GM19452 (cell line): ENCODE results near the gene EPHB3.

ENCODE experiments used
- ATAC-seq: cut with Tn5 transposase; IDR thresholded peaks from one replicate; pipeline ENCODE4 v1.9.1; 2021; ENCODE audit not compliant: unreplicated experiment

EPHB3 gene

DNA sequence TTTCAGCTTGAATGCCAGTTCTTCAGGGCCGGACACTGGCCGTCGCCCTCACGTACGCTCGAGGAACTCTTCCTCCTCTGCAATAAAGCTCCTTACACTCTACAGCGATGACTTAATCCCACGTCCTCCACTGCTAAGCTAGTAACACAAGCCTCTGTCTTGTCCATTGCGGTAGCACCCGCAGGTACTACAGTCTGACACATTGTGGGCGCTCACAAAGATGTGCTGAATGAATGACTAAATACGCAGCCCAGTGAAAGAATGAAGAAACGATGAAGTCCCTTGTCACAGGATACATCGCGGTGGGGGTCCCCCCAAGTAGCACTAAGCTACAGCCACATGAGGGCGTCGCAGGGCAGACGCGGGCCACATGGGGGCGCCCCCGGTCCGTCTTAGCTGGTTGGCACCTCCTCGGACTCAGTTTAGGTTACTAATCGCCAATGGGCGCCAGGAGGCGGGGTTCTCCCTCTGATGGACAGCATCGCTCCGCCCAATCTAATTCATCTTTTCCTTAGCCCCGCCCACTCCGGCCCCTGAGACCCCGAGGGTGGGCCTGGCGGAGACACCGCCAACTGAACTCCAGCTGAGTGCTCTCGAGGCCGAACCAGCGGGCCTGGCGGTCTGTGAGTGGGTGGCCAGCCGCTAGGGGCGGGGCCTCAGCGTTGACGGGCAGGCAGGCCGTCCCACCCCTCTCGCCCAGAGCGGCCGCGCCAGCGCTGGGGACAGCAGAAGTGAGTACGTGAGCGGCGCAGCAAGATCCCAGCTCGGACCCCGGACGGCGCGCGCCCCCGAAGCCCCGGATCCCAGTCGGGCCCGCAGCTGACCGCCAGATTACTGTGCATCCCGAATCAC is at the start of gene EPHB3:
Gene EPHB3, plus strand, starts transcription at position 725 of the 852 bp plus-strand sequence. CDS start 451 bp downstream, outside the sequence.
- peak; percentile 79 for ATAC-seq

DNA sequence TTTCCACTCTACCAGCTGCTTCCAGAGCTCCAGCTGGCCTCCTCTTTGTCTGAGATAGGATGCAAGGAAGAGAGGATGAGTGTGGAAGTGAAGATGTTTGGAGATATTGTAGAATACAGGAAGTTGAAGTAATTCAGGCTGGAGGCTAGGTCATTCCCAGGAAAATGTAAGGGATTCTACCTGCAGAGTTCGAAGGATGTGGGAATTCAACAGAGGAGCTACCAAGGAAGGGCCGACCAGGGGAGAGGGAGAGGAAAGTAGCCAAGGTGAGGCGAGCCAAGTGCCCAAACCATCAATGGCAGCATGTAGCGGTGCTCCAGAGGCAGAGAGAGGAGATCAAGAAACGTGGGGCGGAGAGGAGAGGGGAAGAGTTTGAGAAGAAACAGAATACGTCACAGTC is 49.0 kb upstream of the EPHB3 start:
- no peak for ATAC-seq

DNA sequence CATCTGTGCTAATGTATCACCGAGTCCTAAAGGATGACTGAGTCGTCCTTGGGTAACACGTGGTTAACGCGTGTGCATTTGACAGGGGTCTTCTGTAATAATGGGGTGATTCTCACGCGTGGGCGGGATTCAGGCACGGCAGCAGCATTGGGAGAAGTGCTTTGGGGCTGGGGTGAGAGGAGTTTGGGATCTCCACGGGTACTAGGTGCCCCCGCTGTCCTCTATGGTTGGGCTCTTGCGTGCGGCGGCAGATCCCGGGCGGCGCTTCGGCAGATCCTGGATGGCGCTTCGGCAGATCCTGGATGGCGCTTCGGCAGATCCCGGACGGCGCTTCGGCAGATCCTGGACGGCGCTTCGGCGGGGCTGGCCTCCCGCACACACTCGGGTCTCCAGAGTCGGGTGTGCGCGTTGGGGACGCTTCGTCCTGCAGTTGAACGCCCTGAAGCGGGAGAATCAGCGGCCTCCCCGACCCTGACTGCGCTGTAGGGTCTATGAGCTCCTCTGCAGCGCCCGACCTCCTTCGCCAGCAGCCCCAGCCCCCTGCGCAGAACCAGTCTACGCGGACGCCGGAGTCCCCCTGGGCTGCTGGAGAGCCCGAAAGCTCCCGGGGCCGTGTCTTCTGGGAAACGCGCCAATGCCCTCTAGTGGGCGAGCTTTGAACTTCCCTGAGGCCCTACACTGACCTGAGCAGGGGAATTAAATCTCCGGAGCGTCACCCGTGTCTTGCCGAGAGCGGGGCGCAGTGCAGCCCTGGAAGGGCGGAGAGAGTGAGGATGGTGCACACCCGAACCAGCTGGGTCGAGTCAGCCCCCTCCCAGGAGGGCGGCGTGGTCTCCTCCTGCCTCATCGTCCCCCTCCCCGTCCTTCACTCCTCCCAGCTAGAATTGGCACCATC is 48.1 kb upstream of the EPHB3 start:
- peak; percentile 84 for ATAC-seq

DNA sequence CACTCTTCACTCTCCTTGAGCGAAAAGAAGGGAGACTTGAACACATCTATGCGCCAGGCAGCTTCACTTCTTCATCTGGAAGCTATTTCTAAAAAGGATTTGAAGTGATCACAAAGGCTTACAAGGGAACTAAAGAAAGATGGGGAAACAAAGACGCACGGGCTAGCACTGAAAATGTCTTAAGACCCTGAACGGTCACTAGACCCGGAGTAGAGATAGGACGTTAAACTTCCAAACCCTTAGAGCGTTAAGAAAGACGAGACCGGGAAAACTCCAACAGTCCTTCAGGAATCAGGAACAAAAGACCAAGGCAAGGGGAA is 47.5 kb upstream of the EPHB3 start:
- ATAC-seq: no peak

DNA sequence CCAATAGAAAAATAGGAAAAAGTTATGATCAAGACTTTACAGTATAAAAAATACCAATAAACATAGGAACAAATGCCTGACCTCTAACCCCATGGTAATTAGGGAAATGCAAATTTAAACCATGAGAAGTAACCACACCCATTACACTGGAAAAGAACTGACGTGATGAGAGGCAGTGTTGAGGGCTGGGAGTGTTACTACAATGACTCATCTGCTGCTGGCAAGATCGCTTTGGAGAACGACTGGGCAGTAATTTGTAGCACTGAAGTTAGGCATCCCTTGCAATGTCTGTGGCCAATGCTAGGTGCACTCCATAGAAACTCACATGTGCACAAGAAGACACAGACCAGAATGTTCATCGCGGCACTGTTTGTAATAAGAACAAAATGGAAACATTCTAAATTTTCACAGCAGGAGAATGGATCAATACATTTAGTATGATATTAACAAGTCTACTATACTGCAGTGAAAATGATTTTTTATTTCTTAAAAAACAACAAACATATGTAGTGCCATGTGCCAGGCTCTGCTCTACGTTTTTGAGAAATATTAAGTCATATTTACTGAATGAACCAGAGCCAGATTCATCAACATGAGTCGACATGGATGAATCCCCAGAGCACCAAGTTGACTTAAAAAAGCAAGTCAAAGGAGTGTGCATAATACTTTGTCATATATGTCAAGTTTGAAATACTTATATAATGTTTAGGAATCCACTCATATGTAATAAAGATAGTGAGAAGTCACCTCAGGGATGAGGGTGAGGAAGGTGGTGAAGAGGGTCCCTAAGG is 37.6 kb upstream of the EPHB3 start:
- no peak for ATAC-seq

DNA sequence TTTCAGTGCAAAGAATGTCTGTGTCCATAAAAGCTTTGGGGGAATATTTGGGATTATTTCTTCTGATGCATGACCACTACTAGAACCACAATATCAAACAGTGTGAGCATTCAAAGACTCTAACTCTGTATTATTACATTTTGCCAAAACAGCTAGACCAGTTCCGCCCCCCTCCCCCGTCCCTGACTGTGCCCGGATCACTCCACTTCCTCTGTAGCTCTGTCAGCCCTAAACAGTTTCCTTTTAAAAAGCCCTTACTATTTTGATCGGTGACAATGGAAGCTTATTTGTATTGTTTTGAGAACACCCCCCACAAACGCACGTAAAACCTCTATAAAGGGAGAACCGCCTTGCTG is 36.6 kb upstream of the EPHB3 start:
- no peak for ATAC-seq

DNA sequence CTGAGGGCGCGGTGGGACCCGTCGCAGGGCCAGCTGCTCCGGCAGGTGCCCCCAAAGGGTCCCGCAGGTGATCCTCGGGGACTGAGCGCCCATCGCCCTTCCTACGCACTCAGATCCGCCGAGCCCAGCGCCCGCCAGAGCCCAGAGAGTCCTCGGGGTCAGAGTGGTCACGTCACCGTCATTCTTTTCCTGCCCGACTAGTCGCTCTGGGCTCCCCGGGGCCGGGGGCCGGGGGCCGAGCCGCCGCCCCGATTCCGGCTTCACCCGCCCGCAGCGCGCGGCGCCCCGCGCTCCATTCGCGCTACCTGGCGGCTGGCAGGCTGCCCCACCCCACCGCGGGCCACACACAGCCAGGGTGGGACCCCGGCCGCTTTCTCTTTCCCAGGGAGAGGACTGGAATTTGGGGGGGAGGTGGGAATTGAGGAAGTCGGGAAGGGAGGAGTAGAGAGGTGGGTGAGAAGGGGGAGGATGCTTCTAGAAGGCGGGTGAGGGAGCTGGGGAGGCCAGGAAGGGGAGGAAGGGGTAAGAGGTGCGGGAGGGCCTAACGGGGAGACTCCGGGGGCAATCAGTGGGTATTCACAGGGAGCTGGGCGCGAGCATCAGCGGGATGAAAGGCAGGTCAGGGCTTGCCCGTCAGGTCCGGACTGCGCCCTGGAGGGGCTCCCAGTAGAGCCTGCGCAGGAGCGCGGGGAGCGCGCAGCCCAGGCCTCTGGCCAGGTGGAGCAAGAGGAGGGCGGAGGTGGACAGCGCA is 36.1 kb upstream of the EPHB3 start:
- ATAC-seq: no peak

DNA sequence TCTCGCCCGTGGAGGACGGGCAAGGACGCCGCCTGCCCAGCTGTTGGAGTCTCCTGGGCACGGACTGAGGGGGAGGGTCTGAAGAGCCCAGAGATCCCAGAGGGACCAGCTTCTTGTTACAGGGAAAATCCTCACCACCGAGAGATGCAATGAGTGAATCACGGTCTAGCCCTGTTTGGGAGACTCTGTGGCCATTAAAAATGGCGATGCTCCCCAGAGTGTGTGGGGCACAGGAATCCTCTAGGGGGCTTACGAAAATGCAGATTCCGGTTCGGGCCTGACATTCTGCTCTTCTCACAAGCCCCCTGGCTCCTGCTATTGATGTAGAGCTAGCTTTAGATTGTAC is 35.5 kb upstream of the EPHB3 start:
- ATAC-seq: no peak

DNA sequence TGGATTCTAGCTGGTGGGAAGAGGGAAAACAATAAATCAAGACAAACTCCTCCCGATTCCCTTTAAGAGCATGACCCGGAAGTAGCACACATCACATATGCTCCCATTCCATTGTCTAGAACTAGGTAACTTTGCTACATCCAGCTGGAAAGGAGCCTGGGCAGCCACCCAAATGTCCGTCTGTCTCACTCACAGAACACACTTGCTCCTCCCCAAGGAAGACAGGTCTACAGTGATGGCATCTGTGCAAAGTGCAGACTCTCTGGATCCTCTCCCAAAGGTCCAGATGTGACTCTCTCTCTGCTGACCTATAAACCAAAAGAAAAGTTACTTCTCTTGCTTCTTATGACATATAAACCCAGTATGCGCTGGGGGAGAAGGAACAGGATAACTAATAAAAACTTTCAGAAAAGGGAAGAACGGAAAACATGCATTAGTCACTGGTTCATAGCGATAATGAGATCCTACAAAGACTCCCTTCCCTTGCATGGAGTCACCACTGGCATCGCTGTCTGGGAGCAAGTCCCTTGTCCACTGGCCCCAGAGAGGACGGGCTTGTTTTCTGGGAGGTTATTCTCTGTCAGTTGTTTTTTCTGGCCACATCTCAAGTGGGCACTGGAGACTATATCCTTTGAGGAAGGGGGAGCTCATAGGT is 29.8 kb upstream of the EPHB3 start:
- no peak for ATAC-seq

DNA sequence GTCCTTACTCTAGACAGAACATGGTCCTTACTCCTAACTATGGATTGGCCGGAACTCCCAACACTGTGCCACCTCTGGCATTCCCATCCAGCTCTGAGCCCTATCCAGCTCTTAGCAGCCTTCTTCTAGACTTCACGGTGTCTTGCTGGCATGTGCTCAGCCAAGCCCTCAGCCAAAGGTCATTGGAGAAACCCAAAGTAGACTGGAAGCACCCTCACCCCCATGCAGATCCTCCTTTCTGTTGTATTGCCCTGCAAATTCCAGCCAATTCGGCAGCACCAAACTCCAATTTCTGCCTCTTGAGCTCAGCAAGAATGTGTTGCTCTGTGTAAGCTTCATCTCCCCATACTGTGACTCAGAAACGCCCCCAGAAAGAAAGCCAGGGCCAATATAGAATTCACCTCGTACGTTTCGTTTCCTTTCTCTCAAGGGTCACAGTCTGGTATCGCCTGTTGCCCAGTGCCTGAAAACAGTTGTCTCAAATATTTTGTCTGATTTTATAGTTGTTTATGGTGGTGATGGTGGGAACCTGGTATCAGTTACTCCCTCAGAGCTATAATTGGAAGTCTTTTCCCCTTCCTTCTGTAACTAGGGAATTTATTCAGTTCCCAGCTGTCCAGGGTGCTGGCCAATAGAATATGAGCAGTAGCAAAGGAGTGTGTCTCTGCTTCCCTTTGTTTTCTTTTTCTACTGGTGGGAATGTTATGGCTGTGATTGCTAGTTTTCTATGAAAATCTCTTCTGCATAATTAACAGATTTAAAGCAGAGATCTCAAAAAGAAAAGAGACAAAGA is 28.4 kb upstream of the EPHB3 start:
- ATAC-seq: no peak

DNA sequence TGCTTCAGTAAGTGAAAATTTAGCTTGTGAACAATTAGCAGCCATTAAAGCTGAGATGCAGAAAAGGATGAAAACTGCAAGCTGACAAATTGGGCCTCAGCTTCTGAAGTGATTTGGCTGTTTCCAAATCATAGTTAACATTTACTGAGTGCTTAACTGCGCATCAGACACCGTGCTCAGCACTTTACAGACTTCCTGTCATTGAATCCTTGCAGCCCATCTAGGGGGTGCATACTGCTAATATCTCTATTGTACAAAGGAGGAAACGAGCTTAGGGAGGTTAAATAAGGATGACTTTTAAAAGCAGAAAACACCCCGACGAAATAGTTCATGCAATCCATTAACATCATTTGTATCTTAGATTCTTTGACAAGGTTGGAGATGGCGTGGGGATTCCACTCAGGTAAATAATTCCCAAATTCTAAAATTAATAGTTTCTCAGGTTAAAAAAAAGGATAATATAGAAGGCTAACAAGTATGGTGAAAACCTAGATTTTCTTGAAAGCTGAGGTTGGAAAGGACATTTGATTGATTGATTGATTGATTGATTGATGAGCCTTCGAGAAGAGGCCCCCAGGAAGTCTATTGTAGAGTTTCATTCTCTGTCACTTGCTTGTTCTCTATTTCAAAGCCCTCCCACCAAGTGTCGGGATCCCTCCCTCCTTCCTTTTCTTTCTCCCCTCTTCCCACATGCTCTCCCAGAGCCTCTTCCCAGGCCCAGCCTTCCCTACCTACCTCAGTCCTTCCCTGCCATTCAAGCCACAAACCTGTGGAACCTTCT is 23.5 kb upstream of the EPHB3 start:
- ATAC-seq: no peak

DNA sequence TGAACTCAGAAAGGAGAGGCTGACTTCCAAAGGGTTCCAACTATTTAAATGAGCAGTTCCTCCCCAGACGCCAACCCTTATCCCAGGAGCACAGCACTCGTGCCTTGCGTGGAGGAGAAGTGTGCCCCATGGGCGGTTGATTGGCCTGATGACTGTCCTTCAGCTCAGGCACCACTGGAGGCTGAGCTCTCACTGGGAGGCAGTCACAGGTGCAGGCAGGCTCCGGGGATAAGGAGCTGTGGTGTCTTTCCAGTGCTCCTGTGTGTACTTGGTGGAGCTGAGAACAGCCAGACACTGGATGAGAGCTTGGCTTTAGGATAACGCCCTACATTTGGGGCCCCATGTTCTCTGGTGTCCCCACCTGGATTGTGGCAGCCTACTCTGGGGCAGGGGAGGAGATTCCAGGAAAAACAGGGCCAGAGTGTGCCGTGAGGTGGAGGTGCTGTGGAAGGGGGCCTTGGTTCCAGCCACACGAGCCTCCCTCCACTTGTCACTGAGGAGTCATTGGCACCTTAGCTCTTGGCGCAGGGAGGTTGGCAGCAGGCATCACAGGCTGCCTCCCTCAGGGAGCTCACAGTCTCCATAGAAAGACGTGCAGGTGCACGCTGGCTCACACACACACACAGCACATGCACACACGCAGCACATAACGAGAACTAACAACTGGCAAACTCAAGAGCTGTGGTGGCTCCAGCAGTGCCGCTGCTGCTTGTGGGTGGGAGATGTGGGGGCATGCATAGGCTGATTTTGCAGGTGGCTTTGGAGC is 22.7 kb upstream of the EPHB3 start:
- ATAC-seq: no peak

DNA sequence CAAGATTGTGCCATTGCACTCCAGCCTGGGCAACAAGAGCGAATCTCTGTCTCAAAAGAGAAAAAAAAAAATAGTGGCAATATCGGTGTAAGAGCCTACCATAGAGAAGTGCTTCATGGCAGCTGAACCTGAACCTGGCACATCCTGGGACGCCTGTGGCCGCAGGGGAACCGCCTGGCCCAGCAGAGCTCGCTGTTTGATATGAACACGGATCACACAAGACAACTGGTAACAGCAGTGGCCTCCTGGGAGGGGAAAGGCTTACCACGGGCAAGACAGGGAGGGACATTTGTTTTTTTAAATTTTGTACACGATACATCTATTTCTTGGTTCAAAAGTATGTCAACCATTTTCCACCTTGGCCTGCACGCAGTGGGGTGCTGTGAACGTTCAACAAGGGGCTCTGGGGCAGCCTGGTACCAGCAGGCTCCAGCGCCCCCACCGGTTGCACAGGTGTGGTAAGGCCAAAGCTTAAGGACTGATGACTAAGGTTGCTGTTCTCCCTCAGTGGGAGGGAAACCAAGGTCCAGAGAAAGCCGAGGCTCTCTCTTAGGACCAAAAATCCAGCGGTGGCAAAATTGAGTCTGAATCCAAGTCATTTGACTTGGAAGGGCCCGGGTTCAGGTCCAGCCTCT is 21.7 kb upstream of the EPHB3 start:
- ATAC-seq: no peak

DNA sequence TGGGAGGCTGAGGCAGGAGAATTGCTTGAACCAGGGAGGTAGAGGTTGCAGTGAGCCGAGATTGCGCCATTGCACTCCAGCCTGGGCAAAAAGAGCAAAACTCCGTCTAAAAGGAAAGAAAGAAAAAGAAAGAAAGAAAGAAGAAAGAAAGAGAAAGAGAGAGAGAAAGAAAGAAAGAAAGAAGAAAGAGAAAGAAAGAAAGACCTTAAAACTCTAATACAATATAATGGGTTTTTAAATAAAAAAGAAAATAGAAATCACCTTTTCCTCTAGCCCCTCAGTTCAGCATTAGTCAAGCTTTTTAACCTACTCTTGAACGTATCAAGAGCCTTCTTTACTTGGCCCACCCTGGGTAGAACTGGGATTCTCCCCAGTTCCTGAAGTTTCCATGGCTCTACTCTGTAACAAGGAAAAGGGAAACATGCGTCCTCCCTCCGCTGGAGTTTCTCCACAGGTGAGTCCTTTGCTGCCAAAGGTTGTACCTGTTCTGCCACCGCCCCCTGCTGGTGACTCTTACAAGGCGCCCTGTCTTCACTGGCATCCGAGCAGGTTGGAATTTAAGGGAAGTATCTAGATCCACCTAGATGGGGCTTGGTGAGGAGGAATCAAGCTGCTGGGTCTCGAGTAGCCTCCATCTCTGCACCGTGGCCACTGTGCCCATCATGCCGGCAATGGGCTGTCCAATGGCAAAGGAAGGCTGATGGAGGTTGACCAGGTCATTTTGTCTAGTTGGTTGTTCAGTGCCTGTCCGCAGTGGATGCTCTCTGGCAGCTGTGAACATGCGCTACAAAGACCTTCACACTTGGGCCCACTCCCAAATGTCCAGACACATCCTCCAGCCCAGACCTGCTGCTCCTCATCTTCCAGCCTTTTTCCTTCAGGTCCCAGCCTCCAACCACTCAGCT is 20.6 kb upstream of the EPHB3 start:
- ATAC-seq: no peak

DNA sequence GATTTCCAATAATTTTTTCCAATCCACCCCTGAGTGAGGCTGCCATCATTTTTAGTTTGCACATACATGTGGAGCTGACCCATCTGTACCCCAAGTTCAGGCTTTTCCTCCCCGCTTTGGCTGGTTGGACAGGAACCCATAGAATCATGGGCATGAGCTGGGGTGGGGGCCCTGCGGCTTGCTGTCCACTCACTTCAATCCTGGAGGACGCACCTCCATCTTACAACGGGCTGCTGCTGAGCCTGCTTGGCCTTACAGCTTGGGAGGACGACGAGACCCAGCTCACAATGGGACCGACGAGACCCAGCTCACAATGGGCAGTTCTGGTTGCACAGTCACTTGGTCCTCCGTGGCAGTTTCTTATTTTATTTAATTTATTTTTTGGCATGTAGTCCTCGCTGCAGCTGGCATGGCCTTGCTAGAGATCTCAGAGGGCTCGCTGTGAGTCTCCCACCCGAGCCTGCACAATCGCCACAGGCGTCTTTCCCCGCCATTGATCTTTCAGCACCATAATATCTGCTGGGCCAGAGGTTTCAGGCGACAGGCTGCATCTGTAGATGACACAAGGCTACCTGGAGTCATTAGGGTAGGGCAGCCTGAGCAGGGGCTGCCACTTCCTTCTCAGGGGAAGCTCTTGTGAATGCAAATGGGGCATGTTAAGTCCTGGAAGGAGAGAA is 19.6 kb upstream of the EPHB3 start:
- no peak for ATAC-seq

DNA sequence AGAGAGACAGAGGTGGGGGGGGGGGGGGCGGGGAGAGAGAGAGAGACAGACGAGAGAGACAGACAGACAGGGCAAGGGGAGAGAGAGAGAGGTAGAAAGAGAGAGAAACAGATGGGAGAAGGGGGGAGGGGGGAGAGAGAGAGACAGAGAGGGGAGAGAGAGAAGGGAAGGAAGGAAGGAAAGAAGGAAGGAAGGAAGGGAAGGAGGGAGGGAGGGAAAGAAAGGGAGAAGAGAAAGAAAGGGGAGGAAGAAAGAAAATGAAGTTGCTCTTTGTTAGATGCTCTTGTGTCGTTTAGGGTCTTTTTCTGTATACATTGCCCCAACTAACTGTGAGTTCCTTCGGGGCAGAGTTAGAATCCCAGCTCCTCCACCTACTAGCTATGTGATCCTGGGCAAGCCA is 19.0 kb upstream of the EPHB3 start:
- no peak for ATAC-seq
